Neural cell (in vitro differentiated cells): ENCODE data around the gene FRZB. TPM values are rescaled to one million over a fixed set of nuclear protein-coding genes. Genes with fewer than 3 reads are reported as not detected.

Experiments used
- H2AFZ ChIP-seq: fragments of 200-600, 300-800 bp; sonication (generic), shearing (Covaris generic); 2 replicates; pipeline ENCODE4 v1.6.0; 2014; ENCODE audit warnings: low read depth, mild to moderate bottlenecking, antibody characterized with exemption, low read length, moderate library complexity
- H3F3A ChIP-seq: fragments of 200-600 bp; shearing (Covaris generic); 2 replicates; pipeline ENCODE4 v1.6.1; 2016; ENCODE audit warnings: mild to moderate bottlenecking, moderate library complexity, mixed read lengths, antibody characterized with exemption, low read length; ENCODE audit not compliant: insufficient read depth, poor library complexity, severe bottlenecking
- H3K27ac ChIP-seq: fragments of 200-600, 300-800 bp; sonication (generic), shearing (Covaris generic); 2 replicates; pipeline ENCODE4 v1.5.1; 2014; ENCODE audit warnings: mild to moderate bottlenecking, low read length, moderate library complexity
- H3K27me3 ChIP-seq: fragments of 300-800, 200-600 bp; sonication (generic), shearing (Covaris generic); 2 replicates; pipeline ENCODE4 v1.6.0; 2014; ENCODE audit warnings: mild to moderate bottlenecking, low read depth, low read length, moderate library complexity; ENCODE audit not compliant: insufficient read depth
- H3K36me3 ChIP-seq: fragments of 300-800, 200-600 bp; sonication (generic), shearing (Covaris generic); 2 replicates; pipeline ENCODE4 v1.5.1; 2014; ENCODE audit warnings: mild to moderate bottlenecking, antibody characterized with exemption, low read length, moderate library complexity; ENCODE audit not compliant: insufficient read depth
- H3K4me2 ChIP-seq: fragments of 300-800, 200-600 bp; sonication (generic), shearing (Covaris generic); 2 replicates; pipeline ENCODE4 v1.6.0; 2014; ENCODE audit warnings: mild to moderate bottlenecking, low read length
- H3K4me3 ChIP-seq: fragments of 300-800, 200-600 bp; sonication (generic), shearing (Covaris generic); 2 replicates; pipeline ENCODE4 v1.5.1; 2014; ENCODE audit warnings: mild to moderate bottlenecking, low read length, moderate library complexity
- H3K79me2 ChIP-seq: fragments of 200-600 bp; shearing (Covaris generic); replicated peaks from 2 replicates; pipeline ENCODE4 v1.6.0; 2014; ENCODE audit warnings: mild to moderate bottlenecking, low read length, moderate library complexity; ENCODE audit not compliant: insufficient read depth
- H3K9ac ChIP-seq: fragments of 300-800, 200-600 bp; sonication (generic), shearing (Covaris generic); 2 replicates; pipeline ENCODE4 v1.6.1; 2016; ENCODE audit warnings: mild to moderate bottlenecking, low read length, mixed read lengths
- H3K9me2 ChIP-seq: fragments of 200-600 bp; shearing (Covaris generic); 2 replicates; pipeline ENCODE4 v1.6.1; 2016; ENCODE audit warnings: mild to moderate bottlenecking, low read length, mixed read lengths; ENCODE audit not compliant: insufficient read depth
- H3K9me3 ChIP-seq: fragments of 200-600, 300-800 bp; sonication (generic), shearing (Covaris generic); 2 replicates; pipeline ENCODE4 v1.6.1; 2016; ENCODE audit warnings: mild to moderate bottlenecking, mixed run types, low read length, moderate library complexity, mixed read lengths
- H4K20me1 ChIP-seq: fragments of 200-600 bp; shearing (Covaris generic); 2 replicates; pipeline ENCODE4 v1.6.1; 2016; ENCODE audit warnings: mild to moderate bottlenecking, mixed run types; ENCODE audit not compliant: insufficient read depth
- EP300 ChIP-seq: fragments of 450-650 bp; conservative IDR thresholded peaks from 2 replicates; pipeline ENCODE4 v1.6.1; 2014; ENCODE audit warnings: antibody characterized with exemption, mild to moderate bottlenecking, moderate library complexity; ENCODE audit not compliant: poor library complexity, severe bottlenecking
- EZH2 ChIP-seq: fragments of 200-600, 300-800 bp; shearing (Covaris generic), sonication (generic); IDR thresholded peaks from 2 replicates; pipeline ENCODE4 v1.6.1; 2014; ENCODE audit warnings: antibody characterized with exemption, low read length, borderline replicate concordance, mild to moderate bottlenecking; ENCODE audit not compliant: insufficient read depth, poor library complexity, severe bottlenecking
- MXI1 ChIP-seq: fragments of 450-650 bp; conservative IDR thresholded peaks from 2 replicates; pipeline ENCODE4 v1.6.1; 2014; ENCODE audit warnings: antibody characterized with exemption, mild to moderate bottlenecking; ENCODE audit not compliant: poor library complexity, severe bottlenecking
- POLR2AphosphoS5 ChIP-seq: IDR thresholded peaks from 2 replicates; pipeline ENCODE4 v1.6.1; 2012
- RAD21 ChIP-seq: fragments of 450-650 bp; conservative IDR thresholded peaks from 2 replicates; pipeline ENCODE4 v1.6.1; 2014; ENCODE audit warnings: antibody characterized with exemption, mild to moderate bottlenecking, moderate library complexity
- SMC3 ChIP-seq: fragments of 450-650 bp; conservative IDR thresholded peaks from 2 replicates; pipeline ENCODE4 v1.6.1; 2014; ENCODE audit warnings: antibody characterized with exemption, mild to moderate bottlenecking, moderate library complexity; ENCODE audit not compliant: poor library complexity
- TAF1 ChIP-seq: IDR thresholded peaks from 2 replicates; pipeline ENCODE4 v1.6.1; 2012; ENCODE audit warnings: low read depth
- polyA plus RNA-seq: library from polyadenylated mRNA; depleted of rRNA; stranded (reverse); fragments of >200 nt; gene quantifications from 2 replicates; pipeline ENCODE4 v1.2.3, GENCODE V29; 2014
- TF ChIP-seq, protein P1 (sequence below): IDR thresholded peaks from 2 replicates; pipeline ENCODE4 v1.6.1; 2012; ENCODE audit warnings: borderline replicate concordance
- TF ChIP-seq, protein P2 (sequence below): fragments of 450-650 bp; IDR thresholded peaks from 2 replicates; pipeline ENCODE4 v1.5.1; 2014; ENCODE audit warnings: antibody characterized with exemption, mild to moderate bottlenecking, moderate library complexity; ENCODE audit not compliant: poor library complexity, severe bottlenecking

The FRZB gene
- polyA plus RNA-seq, 1 donor from 2014 or later = 3.5 TPM

DNA sequence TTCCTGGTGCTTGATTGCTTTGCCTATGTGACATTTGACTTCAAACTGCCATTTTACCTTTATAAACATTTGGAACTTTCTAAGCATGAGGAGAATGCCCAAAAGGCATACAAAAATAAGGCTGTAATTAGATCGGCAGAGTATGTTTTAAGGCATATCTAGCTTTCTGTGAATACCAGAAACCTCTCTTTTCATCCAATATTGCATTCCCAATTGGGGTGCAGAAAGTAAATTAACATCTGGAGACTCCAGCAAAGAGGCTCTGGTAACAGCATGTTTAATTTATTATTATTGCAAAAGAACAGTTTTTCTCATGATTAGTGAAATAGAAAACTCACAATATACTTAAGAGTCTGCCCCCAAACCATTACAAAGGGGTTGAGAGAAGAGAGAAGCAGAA is 32.1 kb downstream of the FRZB start:
- no peak overlapping the region for H3K9ac ChIP-seq
- H3K36me3 ChIP-seq = no peaks in the 10 kb centered on the region
- TF ChIP-seq, protein P1, sequence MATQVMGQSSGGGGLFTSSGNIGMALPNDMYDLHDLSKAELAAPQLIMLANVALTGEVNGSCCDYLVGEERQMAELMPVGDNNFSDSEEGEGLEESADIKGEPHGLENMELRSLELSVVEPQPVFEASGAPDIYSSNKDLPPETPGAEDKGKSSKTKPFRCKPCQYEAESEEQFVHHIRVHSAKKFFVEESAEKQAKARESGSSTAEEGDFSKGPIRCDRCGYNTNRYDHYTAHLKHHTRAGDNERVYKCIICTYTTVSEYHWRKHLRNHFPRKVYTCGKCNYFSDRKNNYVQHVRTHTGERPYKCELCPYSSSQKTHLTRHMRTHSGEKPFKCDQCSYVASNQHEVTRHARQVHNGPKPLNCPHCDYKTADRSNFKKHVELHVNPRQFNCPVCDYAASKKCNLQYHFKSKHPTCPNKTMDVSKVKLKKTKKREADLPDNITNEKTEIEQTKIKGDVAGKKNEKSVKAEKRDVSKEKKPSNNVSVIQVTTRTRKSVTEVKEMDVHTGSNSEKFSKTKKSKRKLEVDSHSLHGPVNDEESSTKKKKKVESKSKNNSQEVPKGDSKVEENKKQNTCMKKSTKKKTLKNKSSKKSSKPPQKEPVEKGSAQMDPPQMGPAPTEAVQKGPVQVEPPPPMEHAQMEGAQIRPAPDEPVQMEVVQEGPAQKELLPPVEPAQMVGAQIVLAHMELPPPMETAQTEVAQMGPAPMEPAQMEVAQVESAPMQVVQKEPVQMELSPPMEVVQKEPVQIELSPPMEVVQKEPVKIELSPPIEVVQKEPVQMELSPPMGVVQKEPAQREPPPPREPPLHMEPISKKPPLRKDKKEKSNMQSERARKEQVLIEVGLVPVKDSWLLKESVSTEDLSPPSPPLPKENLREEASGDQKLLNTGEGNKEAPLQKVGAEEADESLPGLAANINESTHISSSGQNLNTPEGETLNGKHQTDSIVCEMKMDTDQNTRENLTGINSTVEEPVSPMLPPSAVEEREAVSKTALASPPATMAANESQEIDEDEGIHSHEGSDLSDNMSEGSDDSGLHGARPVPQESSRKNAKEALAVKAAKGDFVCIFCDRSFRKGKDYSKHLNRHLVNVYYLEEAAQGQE = no peak
- TF ChIP-seq, protein P2, sequence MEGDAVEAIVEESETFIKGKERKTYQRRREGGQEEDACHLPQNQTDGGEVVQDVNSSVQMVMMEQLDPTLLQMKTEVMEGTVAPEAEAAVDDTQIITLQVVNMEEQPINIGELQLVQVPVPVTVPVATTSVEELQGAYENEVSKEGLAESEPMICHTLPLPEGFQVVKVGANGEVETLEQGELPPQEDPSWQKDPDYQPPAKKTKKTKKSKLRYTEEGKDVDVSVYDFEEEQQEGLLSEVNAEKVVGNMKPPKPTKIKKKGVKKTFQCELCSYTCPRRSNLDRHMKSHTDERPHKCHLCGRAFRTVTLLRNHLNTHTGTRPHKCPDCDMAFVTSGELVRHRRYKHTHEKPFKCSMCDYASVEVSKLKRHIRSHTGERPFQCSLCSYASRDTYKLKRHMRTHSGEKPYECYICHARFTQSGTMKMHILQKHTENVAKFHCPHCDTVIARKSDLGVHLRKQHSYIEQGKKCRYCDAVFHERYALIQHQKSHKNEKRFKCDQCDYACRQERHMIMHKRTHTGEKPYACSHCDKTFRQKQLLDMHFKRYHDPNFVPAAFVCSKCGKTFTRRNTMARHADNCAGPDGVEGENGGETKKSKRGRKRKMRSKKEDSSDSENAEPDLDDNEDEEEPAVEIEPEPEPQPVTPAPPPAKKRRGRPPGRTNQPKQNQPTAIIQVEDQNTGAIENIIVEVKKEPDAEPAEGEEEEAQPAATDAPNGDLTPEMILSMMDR = no peak
- TF ChIP-seq RAD21 = no peak
- no peak for TF ChIP-seq EP300
- no peak for TF ChIP-seq MXI1
- no peak for TF ChIP-seq TAF1
- H3K27ac ChIP-seq = no peak overlapping the region
- no peak overlapping the region for H3K4me2 ChIP-seq
- no peaks in the 10 kb centered on the region for H4K20me1 ChIP-seq
- H3K9me3 ChIP-seq = no peaks in the 10 kb centered on the region
- no peaks in the 10 kb centered on the region for H3K79me2 ChIP-seq
- no peaks in the 10 kb centered on the region for H3F3A ChIP-seq
- no peaks in the 10 kb centered on the region for H3K27me3 ChIP-seq
- no peak overlapping the region for H3K4me3 ChIP-seq
- H3K9me2 ChIP-seq = no peaks in the 10 kb centered on the region
- H2AFZ ChIP-seq = no peak overlapping the region

DNA sequence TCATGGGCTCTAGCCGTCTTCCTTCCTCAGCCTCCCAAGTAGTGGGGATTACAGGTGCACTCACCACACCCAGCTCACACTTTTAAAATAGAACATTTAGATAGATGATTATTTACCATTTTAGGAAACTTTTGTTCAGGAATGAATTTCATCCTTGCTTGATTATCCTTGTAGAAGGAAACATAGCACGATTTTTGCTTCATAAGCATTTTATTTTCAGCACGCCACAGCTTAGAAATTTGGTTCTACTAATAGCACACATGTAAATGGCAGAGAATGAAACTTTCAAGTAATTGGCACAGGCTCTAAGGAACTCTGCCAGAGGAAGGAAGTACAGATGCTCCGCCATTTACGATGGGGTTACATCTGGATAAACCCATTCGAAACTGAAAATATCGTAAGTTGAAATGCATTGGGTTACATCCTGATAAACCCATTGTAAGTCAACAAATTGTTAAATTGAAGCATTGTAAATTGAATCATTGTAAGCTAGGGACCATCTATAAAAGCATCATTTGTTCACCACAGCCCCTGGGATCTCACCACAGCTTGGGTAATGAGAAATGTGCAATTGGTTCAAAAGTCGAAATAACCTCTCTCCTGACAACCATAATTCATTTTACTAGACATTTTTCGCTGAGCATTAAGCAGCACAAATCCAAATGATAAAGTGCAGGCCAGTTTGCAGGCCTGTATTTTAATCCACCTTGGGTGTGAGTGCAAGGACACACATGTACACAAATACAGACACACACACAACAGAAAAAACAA is 33.2 kb downstream of the FRZB start:
- no peaks in the 10 kb centered on the region for H3K79me2 ChIP-seq
- no peak overlapping the region for H2AFZ ChIP-seq
- H3K9me2 ChIP-seq = no peaks in the 10 kb centered on the region
- no peak overlapping the region for H3K4me3 ChIP-seq
- no peak overlapping the region for H3K27ac ChIP-seq
- H3F3A ChIP-seq = no peaks in the 10 kb centered on the region
- no peaks in the 10 kb centered on the region for H3K27me3 ChIP-seq
- H4K20me1 ChIP-seq = no peaks in the 10 kb centered on the region
- TF ChIP-seq, protein P1 = no peak
- TF ChIP-seq, protein P2 = no peak
- no peak for TF ChIP-seq TAF1
- TF ChIP-seq MXI1 = no peak
- no peak for TF ChIP-seq EP300
- no peak for TF ChIP-seq RAD21
- no peak for TF ChIP-seq SMC3
- no peak for TF ChIP-seq POLR2AphosphoS5
- TF ChIP-seq EZH2 = no peak
- H3K9me3 ChIP-seq = no peaks in the 10 kb centered on the region
- H3K4me2 ChIP-seq = no peak overlapping the region
- H3K36me3 ChIP-seq = no peaks in the 10 kb centered on the region
- no peak overlapping the region for H3K9ac ChIP-seq
